Measurements from ENCODE around the gene GSG1. TPM values are rescaled to one million over a fixed set of nuclear protein-coding genes. Genes with fewer than 3 reads are reported as not detected.

GSG1 gene
- total and polyA plus RNA-seq, 2 of the 8 experiments (the other 6 are each of a cell fraction or from before 2014, with no cell fraction given): 0.89 to 1.4 TPM

DNA sequence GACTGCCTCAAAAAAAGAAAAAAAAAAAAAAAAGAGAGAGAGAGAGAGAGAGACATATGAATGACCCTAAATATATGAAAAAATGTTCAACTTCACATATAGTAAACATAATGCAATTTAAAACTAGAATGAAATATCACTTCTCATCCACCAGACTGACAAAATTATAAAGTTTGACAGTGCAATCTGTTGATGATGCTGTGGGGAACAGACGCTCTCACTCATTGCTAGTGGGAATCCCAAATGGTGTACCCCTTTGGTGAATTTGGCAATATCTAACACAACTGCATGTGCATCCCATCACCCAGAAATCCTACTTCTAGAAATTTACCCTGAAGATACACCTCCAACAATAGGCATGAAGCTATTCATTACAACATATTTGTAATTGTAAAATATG, 2.3 kb upstream of the GSG1 start:
- H2AFZ ChIP-seq (ENCODE audit: low read length): no peak overlapping the region
- no peak overlapping the region for H4K91ac ChIP-seq (replicated peaks; ENCODE audit: insufficient read length, low read length)
- no peak overlapping the region for H3K18ac ChIP-seq (ENCODE audit: extremely low read depth, low read length)
- POLR2A ChIA-PET (ENCODE audit: partially characterized antibody): interaction anchor here (0.7 to 0.9 kb wide), 2 partner anchors 9 to 60 kb away, joined by 3 read pairs; no protein-coding TSS in a partner anchor
- no peak overlapping the region for H2BK15ac ChIP-seq (ENCODE audit: low read length)
- H3K79me2 ChIP-seq (ENCODE audit: control insufficient read depth in 1 of 2, insufficient read depth in 2 of 2, low read length in 2 of 2): no peaks in the 10 kb centered on the region
- H3K9me3 ChIP-seq (ENCODE audit: insufficient read depth in 2 of 2, low read depth in 1 of 2, low read length in 1 of 2): 0 out of 4 replicates have a peak, but pooled peaks cover 0 to 5% of the 10 kb centered on the region in 2 experiments
- no peaks in the 10 kb centered on the region for H3K36me3 ChIP-seq (ENCODE audit: control insufficient read depth in 2 of 4, insufficient read depth in 4 of 4, low read length in 3 of 4)
- no peak overlapping the region for H2AK5ac ChIP-seq (ENCODE audit: low read depth, low read length)
- no peak overlapping the region for H2BK5ac ChIP-seq (ENCODE audit: low read depth, low read length)
- H4K5ac ChIP-seq (ENCODE audit: insufficient read length, low read depth, low read length): no peak overlapping the region
- H3K4me2 ChIP-seq (ENCODE audit: insufficient read depth in 1 of 2, low read depth in 2 of 2, low read length in 2 of 2): no peak overlapping the region
- H3K4me3 ChIP-seq (ENCODE audit: extremely low read depth in 1 of 4, insufficient read depth in 2 of 4, low read depth in 3 of 4, low read length in 4 of 4): no peak overlapping the region
- H3K14ac ChIP-seq (ENCODE audit: insufficient read length): no peak overlapping the region
- no peak overlapping the region for H4K8ac ChIP-seq (ENCODE audit: extremely low read depth, insufficient read depth, low read length)
- FAIRE-seq (no peak), DNase-seq (ENCODE audit: low read depth in 1 of 2, low spot score in 2 of 2) (no peak)
- no peak overlapping the region for H3K4ac ChIP-seq (replicated peaks; ENCODE audit: insufficient read length, low read depth, low read length)
- no peak overlapping the region for H3K9ac ChIP-seq (replicated peaks in 1 of 4; ENCODE audit: extremely low read depth in 1 of 4, low read depth in 3 of 4, low read length in 3 of 4)
- no peak overlapping the region for H2BK120ac ChIP-seq (replicated peaks; ENCODE audit: low read depth, low read length)
- H3K27me3 ChIP-seq (replicated peaks in 1 of 4; ENCODE audit: control insufficient read depth in 3 of 4, extremely low read depth in 1 of 4, insufficient read depth in 3 of 4, low read length in 3 of 4): no peaks in the 10 kb centered on the region
- peaks cover 2 to 13% (median 4%) of the 10 kb centered on the region in 4 experiments; a peak in 5 of 7 replicates for H3K4me1 ChIP-seq (replicated peaks in 1 of 4; ENCODE audit: control insufficient read depth in 3 of 4, insufficient read depth in 4 of 4, low read length in 3 of 4)
- no peak overlapping the region for H3K23ac ChIP-seq (ENCODE audit: insufficient read length)
- H2BK20ac ChIP-seq (ENCODE audit: low read length): no peak overlapping the region
- WGBS, 2 experiments (ENCODE audit: extremely low coverage in 1 of 2, insufficient coverage in 1 of 2, insufficient read length in 1 of 2, insufficient replicate concordance in 2 of 2, low coverage in 1 of 2, low lambda C conversion rate in 2 of 2, missing lambda C conversion rate in 1 of 2): 83% methylated on average over 1 of the region's 1 CpG; no CpG with 5 or more reads in 1 of the 2 experiments
- CTCF ChIA-PET (ENCODE audit: partially characterized antibody): interaction anchor here (0.6 to 2.0 kb wide), 8 partner anchors 11 to 369 kb away, joined by 3 to 7 read pairs (median 4); no protein-coding TSS in a partner anchor
- H3K27ac ChIP-seq (ENCODE audit: low read depth, low read length): no peak overlapping the region
- TF ChIP-seq TEAD4 (IDR thresholded peaks at IDR 0.05; ENCODE audit: low read depth, low read length): no peak
- no peak for TF ChIP-seq YY1 (IDR thresholded peaks at IDR 0.05; ENCODE audit: low read depth, low read length)
- no peak for TF ChIP-seq TBP (IDR thresholded peaks at IDR 0.05; ENCODE audit: low read depth, low read length)
- TF ChIP-seq CHD2 (IDR thresholded peaks at IDR 0.05; ENCODE audit: low read length): no peak
- no peak overlapping the region for H3K56ac ChIP-seq (replicated peaks; ENCODE audit: insufficient read length, low read depth, low read length)
- H3K79me1 ChIP-seq (ENCODE audit: low read depth, low read length): no peaks in the 10 kb centered on the region
- H4K20me1 ChIP-seq (replicated peaks in 1 of 2; ENCODE audit: control insufficient read depth in 1 of 2, insufficient read depth in 2 of 2, low read length in 2 of 2): no peaks in the 10 kb centered on the region
- no peak overlapping the region for H2BK12ac ChIP-seq (ENCODE audit: low read depth, low read length)
- H3K23me2 ChIP-seq (ENCODE audit: low read depth, low read length): peaks cover 5% of the 10 kb centered on the region; the same call in 1 of the 2 replicates

All from H1 (cell line).